Spleen (tissue), 7 donors: ENCODE measurements around the gene SLC17A5.

ENCODE experiments used
- POLR2A ChIP-seq, 3 donors: fragments of 450-650 bp; IDR thresholded peaks; one replicate each; pipeline ENCODE4 v1.5.1; 2017; ENCODE audit warnings: antibody characterized with exemption in 3 of 3, mild to moderate bottlenecking in 1 of 3
- TF ChIP-seq, protein P1 (sequence below), 11 experiments: fragments of 200-600 bp in 7 of 11; fragments of 450-650 bp in 4 of 11; sonication (generic) in 4 of 11; IDR thresholded peaks in 8 of 11; conservative IDR thresholded peaks in 3 of 11; 1 replicate in 7 of 11; 2 replicates in 4 of 11; pipeline versions ENCODE4 v1.4.0 to v1.8.0; 2016 to 2021; ENCODE audit warnings: antibody characterized with exemption in 11 of 11, inconsistent platforms in 4 of 11, mild to moderate bottlenecking in 1 of 11
- donor health status: DM: no; HTN: no; CAD: no; lungs with moderate emphysema.
- donor health status: DM: no; HTN: no; CAD: no.
- donor health status: DM: no; HTN: no; CAD: no.

DNA sequence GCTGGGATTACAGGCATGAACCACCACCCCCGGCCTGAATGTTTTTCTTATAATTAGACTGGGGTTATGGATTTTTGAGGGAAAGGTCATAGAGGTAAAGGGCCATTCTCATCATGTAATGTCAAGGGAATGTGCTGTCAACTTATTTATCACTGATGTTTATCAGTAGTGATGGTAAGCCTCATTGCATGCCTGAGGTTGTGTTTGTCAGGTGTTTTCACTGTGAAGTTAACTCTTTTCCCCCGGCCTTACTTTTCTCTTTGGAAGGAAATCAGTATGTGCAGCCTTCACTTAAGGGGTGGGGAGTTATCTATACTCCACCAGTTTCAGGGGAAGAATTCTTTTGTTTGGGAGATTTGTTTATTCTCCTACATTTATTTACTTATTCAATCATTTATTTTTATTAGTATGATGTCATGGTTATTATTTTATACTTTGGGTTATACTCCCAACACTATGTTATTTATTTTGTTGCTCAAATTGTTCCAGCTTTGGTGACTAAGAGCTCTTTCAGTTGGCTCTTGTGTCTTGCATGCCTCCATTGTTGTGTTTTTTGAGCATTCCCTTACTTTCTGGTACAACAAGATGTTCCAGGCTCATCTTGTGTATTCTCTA, 2.8 kb upstream of the SLC17A5 start:
- TF ChIP-seq, protein P1, sequence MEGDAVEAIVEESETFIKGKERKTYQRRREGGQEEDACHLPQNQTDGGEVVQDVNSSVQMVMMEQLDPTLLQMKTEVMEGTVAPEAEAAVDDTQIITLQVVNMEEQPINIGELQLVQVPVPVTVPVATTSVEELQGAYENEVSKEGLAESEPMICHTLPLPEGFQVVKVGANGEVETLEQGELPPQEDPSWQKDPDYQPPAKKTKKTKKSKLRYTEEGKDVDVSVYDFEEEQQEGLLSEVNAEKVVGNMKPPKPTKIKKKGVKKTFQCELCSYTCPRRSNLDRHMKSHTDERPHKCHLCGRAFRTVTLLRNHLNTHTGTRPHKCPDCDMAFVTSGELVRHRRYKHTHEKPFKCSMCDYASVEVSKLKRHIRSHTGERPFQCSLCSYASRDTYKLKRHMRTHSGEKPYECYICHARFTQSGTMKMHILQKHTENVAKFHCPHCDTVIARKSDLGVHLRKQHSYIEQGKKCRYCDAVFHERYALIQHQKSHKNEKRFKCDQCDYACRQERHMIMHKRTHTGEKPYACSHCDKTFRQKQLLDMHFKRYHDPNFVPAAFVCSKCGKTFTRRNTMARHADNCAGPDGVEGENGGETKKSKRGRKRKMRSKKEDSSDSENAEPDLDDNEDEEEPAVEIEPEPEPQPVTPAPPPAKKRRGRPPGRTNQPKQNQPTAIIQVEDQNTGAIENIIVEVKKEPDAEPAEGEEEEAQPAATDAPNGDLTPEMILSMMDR (IDR thresholded peaks at IDR 0.05 in 8 of 11, conservative IDR thresholded peaks at IDR 0.05 in 3 of 11) = no peak
- TF ChIP-seq POLR2A (IDR thresholded peaks at IDR 0.05) = no peak
